ENCODE data around the gene BAZ2B. TPM values are rescaled to one million over a fixed set of nuclear protein-coding genes. Genes with fewer than 3 reads are reported as not detected.

The BAZ2B gene
- total and polyA plus RNA-seq, 9 of the 15 experiments (the other 6 are each of a cell fraction or from before 2014, with no cell fraction given) = 7.5 to 38.6 (median 19.8) TPM

- Histone ChIP-seq H3K27ac (ENCODE audit: extremely low read depth, low read depth, low read length) (no peak overlapping the region), H3K27me3 (ENCODE audit: control insufficient read depth in 2 of 2, insufficient read depth in 2 of 2, low read length in 2 of 2) (no peaks in the 10 kb centered on the region), H3K9me3 (replicated peaks; ENCODE audit: control insufficient read depth, insufficient read depth, low read depth, low read length) (peaks cover 2% of the 10 kb centered on the region; the same call in 1 of the 2 replicates), H3K9me1 (ENCODE audit: control insufficient read depth, insufficient read depth, low read length) (no peaks in the 10 kb centered on the region), H3K9ac (ENCODE audit: insufficient read depth in 1 of 2, low read depth in 2 of 2, low read length in 2 of 2) (no peak overlapping the region), H3K4me3 (no peak overlapping the region), H2AFZ (ENCODE audit: low read depth, low read length) (no peak overlapping the region), H3K4me1 (replicated peaks in 1 of 2; ENCODE audit: control insufficient read depth in 2 of 2, insufficient read depth in 2 of 2, low read length in 2 of 2) (no peaks in the 10 kb centered on the region), H3K36me3 (ENCODE audit: control insufficient read depth, insufficient read depth, low read length) (no peaks in the 10 kb centered on the region), H3K79me2 (ENCODE audit: control insufficient read depth, insufficient read depth, low read length) (no peaks in the 10 kb centered on the region), H3K4me2 (ENCODE audit: insufficient read depth, low read length) (no peak overlapping the region), H4K20me1 (replicated peaks; ENCODE audit: control insufficient read depth, insufficient read depth, low read length) (no peaks in the 10 kb centered on the region)
- CTCF ChIA-PET (ENCODE audit: low intra/inter-chr PET ratio) = no interaction called here
- POLR2A ChIA-PET = no interaction called here
- no peak for DNase-seq (ENCODE audit: extremely low read depth in 1 of 4, low spot score in 3 of 4)
- intact Hi-C loops (cut with micrococcal nuclease) (no loop called here), in situ Hi-C loops (cut with MboI) (no loop called here)
- BruUV-seq (replicated peaks) = no TSS peak
- no peak for FAIRE-seq
- no peak for ATAC-seq
- TF ChIP-seq ZNF57 (CRISPR knock-in tag; IDR thresholded peaks at IDR 0.05) = no peak
- TF ChIP-seq, protein P1, sequence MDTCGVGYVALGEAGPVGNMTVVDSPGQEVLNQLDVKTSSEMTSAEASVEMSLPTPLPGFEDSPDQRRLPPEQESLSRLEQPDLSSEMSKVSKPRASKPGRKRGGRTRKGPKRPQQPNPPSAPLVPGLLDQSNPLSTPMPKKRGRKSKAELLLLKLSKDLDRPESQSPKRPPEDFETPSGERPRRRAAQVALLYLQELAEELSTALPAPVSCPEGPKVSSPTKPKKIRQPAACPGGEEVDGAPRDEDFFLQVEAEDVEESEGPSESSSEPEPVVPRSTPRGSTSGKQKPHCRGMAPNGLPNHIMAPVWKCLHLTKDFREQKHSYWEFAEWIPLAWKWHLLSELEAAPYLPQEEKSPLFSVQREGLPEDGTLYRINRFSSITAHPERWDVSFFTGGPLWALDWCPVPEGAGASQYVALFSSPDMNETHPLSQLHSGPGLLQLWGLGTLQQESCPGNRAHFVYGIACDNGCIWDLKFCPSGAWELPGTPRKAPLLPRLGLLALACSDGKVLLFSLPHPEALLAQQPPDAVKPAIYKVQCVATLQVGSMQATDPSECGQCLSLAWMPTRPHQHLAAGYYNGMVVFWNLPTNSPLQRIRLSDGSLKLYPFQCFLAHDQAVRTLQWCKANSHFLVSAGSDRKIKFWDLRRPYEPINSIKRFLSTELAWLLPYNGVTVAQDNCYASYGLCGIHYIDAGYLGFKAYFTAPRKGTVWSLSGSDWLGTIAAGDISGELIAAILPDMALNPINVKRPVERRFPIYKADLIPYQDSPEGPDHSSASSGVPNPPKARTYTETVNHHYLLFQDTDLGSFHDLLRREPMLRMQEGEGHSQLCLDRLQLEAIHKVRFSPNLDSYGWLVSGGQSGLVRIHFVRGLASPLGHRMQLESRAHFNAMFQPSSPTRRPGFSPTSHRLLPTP (IDR thresholded peaks at IDR 0.05; ENCODE audit: borderline replicate concordance, extremely low read depth, insufficient read length) = no peak
- TF ChIP-seq, protein P2, sequence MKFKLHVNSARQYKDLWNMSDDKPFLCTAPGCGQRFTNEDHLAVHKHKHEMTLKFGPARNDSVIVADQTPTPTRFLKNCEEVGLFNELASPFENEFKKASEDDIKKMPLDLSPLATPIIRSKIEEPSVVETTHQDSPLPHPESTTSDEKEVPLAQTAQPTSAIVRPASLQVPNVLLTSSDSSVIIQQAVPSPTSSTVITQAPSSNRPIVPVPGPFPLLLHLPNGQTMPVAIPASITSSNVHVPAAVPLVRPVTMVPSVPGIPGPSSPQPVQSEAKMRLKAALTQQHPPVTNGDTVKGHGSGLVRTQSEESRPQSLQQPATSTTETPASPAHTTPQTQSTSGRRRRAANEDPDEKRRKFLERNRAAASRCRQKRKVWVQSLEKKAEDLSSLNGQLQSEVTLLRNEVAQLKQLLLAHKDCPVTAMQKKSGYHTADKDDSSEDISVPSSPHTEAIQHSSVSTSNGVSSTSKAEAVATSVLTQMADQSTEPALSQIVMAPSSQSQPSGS (CRISPR knock-in tag; IDR thresholded peaks at IDR 0.05) = no peak
- no peak for TF ChIP-seq MBD2 (IDR thresholded peaks at IDR 0.05; ENCODE audit: borderline replicate concordance, low read depth)
- TF ChIP-seq RBBP5 (IDR thresholded peaks at IDR 0.05; ENCODE audit: borderline replicate concordance, insufficient read depth, low read length, poor library complexity, severe bottlenecking) = no peak
- TF ChIP-seq CCNT2 (IDR thresholded peaks at IDR 0.05; ENCODE audit: borderline replicate concordance, extremely low read depth, insufficient read length, low read depth, low read length) = no peak
- no peak for TF ChIP-seq IFI16 (CRISPR knock-in tag; IDR thresholded peaks at IDR 0.05)
- TF ChIP-seq GABPB1 (CRISPR knock-in tag; IDR thresholded peaks at IDR 0.05) = no peak
- TF ChIP-seq SREBF2 (CRISPR knock-in tag; IDR thresholded peaks at IDR 0.05) = no peak
- TF ChIP-seq GATAD2A (IDR thresholded peaks at IDR 0.05) = no peak
- no peak for TF ChIP-seq PCBP1 (IDR thresholded peaks at IDR 0.05; ENCODE audit: low read depth, low read length, poor library complexity, severe bottlenecking)
- no peak for TF ChIP-seq SPI1 (IDR thresholded peaks at IDR 0.05; ENCODE audit: borderline replicate concordance, low read depth, low read length)
- no peak for TF ChIP-seq ZNF311 (CRISPR knock-in tag; IDR thresholded peaks at IDR 0.05)
- TF ChIP-seq ZEB2 (IDR thresholded peaks at IDR 0.05) = 0 out of 2 replicates have a peak, but pooled peaks have one; percentile 16
- TF ChIP-seq CBX3 (IDR thresholded peaks at IDR 0.05; ENCODE audit: borderline replicate concordance in 1 of 2, low read length in 2 of 2) = peak in 1 of 2 experiments; percentile 47; a peak in 1 of 3 replicates
- TF ChIP-seq FOXK2 (conservative IDR thresholded peaks at IDR 0.05 in 1 of 2, IDR thresholded peaks at IDR 0.05 in 1 of 2; ENCODE audit: low read depth in 2 of 2) = no peak
- peak; percentile 39 for TF ChIP-seq ZNF280A (IDR thresholded peaks at IDR 0.05; ENCODE audit: low read depth, partially characterized antibody)
Measured at GRCh38 chr2:159542101-159542500, 74.2 kb downstream of the BAZ2B start.

Data from K562 (cell line).